GM19372 (cell line): ENCODE measurements around the gene GLP2R.

Experiments
- ATAC-seq: cut with Tn5 transposase; IDR thresholded peaks from one replicate; pipeline ENCODE4 v1.9.1; 2021; ENCODE audit warnings: mild to moderate bottlenecking, low read depth, moderate library complexity; ENCODE audit not compliant: unreplicated experiment

The GLP2R gene

DNA sequence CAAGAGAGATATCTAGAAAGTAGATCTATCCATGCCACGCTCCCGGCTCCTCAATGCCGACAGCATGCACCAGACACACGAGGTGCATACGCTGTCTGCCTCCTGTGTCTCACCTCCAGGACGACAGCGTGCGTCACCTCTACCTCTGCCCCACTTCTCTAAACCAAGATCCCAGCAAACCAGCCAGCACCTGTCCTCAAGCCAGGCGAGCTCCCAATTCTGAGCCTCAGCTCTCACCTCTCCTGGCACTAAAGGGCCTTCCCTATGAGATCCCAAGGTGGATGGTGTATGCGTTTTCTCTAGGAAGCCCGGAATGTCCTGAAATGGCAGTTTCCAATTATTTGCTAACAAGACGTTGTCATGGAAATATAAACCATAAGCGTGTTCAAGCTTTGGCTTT is 115.6 kb downstream of the GLP2R start:
- ATAC-seq: no peak
